HAP-1 (cell line): ENCODE results near the gene CCDC175.

Source experiments
- DNase-seq, 2 experiments: peaks; one replicate each; pipeline ENCODE4 v3.0.0-alpha.2; 2016 to 2020; ENCODE audit warnings: low spot score in 2 of 2
- H3K27me3 ChIP-seq: fragments of 250-450 bp; sonication (Bioruptor Pico); 2 replicates; pipeline ENCODE4 v1.5.1; 2020; ENCODE audit warnings: low read depth, mild to moderate bottlenecking, moderate library complexity
- H3K36me3 ChIP-seq: fragments of 250-450 bp; sonication (Bioruptor Pico); replicated peaks from 2 replicates; pipeline ENCODE4 v1.5.1; 2020; ENCODE audit warnings: mild to moderate bottlenecking
- H3K4me1 ChIP-seq: fragments of 250-450 bp; sonication (Bioruptor Pico); 2 replicates; pipeline ENCODE4 v1.5.1; 2020; ENCODE audit warnings: mild to moderate bottlenecking
- H3K4me3 ChIP-seq: fragments of 250-450 bp; sonication (Bioruptor Pico); 2 replicates; pipeline ENCODE4 v1.5.1; 2020; ENCODE audit warnings: mild to moderate bottlenecking, moderate library complexity
- H3K9me3 ChIP-seq: fragments of 250-450 bp; sonication (Bioruptor Pico); 2 replicates; pipeline ENCODE4 v1.5.1; 2020; ENCODE audit warnings: mild to moderate bottlenecking, moderate library complexity
- in situ Hi-C: fragments of 300-500 bp; cut with MboI; formaldehyde crosslinking; loops from 3 replicates; pipeline ENCODE4 v1.14.3; 2020; ENCODE audit warnings: low sequenced_read_pairs, inconsistent platforms, mixed read lengths

The CCDC175 gene

DNA sequence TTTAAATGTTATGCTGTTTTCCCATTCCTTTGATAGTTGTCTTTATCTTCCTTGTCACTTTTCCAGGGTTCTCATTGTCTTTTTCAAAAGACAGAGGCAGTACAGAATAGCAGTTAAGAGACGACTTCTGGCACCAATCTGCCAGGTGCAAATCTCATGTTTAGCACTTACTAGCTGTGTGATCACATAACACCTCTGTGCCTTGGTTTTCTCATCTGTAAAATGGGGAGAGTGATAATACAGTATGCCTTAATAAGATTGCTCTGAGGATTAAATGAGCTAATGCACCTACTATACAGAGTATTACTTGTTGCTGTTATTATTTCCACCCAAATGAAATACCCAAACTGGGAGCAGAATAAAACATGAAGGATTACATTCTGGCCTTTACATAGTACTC is 116.2 kb downstream of the CCDC175 start:
- Histone ChIP-seq H3K27me3 (no peaks in the 10 kb centered on the region), H3K4me1 (no peaks in the 10 kb centered on the region), H3K4me3 (no peak overlapping the region), H3K36me3 (peaks cover 47% of the 10 kb centered on the region), H3K9me3 (no peaks in the 10 kb centered on the region)
- no peak for DNase-seq
- in situ Hi-C loops, result no loop called here

DNA sequence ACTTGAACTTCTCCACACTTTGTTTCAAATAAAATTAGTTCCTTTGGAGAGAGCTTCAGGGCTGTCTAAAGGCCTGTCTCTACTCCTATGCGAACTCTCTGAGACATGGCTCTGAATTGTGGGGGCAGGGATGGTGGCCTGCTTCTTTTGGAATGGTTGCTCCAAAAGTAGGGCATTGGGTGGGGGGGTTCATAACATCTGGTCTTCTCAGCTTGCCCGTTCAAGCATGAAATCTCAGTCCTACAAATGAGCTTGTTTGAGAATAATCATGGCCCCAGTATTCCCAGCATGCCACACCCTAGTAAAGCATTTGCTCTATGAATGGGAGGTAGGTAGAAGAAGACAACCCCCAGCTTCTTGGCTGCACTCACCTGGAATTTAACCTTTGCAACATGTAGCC is 118.1 kb downstream of the CCDC175 start:
- Histone ChIP-seq H3K36me3 (peaks cover 39% of the 10 kb centered on the region), H3K9me3 (no peaks in the 10 kb centered on the region), H3K4me1 (no peaks in the 10 kb centered on the region), H3K4me3 (no peak overlapping the region), H3K27me3 (no peaks in the 10 kb centered on the region)
- no peak for DNase-seq
- in situ Hi-C loops, result no loop called here

DNA sequence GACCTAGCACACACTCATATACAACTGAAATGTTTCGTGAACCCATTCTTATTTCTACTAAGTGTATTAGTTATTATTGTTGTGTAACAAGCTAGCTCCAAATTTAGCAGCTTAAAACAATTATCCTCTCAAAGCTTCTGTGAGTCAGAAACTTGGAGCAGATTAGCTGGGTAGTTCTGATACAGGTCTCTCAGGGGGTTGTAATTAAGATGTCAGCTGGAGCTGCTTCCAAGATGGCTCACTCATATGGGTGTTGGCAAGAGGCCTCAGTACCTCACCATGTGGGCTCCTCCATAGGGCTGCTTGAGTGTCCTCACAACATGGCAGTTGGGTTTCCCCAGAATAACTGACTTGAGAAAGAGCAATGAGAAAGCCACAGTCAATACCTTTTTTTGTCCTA is 121.2 kb downstream of the CCDC175 start:
- H3K4me3 ChIP-seq, result no peak overlapping the region
- H3K9me3 ChIP-seq, result no peaks in the 10 kb centered on the region
- H3K4me1 ChIP-seq, result no peaks in the 10 kb centered on the region
- H3K36me3 ChIP-seq, result peaks cover 39% of the 10 kb centered on the region
- DNase-seq, result no peak
- in situ Hi-C loops, result no loop called here
- H3K27me3 ChIP-seq, result no peaks in the 10 kb centered on the region
